Activated CD8-positive, alpha-beta memory T cell treated with anti-CD3 and anti-CD28 coated beads for 24 hours (primary cell): ENCODE measurements around the gene PTPRM.

Experiments
- DNase-seq: peaks from one replicate; pipeline ENCODE4 v3.0.0-alpha.2; 2020

Gene PTPRM

DNA sequence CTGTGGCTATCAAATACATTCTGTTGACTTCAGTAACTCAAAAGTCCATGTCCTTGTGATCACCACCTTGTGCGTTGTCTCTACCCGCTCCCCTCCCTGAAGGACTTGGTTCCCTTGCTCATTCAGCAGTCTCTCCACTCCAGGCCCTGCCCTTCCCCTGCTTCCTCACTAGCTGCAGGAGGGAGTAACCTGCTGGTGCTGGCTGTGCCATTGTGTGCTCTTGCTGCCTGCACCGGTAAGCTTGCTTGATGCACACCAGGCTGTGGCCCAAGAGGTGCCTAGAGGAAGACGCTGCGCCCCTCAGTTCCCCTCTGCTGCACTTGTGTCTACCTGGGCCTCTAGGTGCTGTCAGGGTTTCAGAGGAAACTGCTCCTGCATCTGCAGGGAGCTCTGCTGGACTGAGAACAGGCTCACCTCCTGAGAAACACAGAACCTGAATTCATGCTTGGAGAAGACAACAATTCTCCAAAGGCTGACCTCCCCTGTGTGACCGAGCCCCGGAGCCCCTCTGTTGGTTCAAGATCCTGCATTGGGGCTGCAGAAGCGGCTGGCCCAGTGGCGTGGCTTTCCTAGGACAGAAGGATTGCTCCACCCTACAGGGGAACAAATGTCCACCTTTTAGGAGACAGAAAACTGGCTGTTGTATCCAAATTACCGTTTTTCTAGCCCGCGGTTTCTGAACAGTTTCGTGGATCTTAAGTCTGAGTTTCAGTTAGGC is 33.6 kb downstream of the PTPRM start:
- DNase-seq = no peak

DNA sequence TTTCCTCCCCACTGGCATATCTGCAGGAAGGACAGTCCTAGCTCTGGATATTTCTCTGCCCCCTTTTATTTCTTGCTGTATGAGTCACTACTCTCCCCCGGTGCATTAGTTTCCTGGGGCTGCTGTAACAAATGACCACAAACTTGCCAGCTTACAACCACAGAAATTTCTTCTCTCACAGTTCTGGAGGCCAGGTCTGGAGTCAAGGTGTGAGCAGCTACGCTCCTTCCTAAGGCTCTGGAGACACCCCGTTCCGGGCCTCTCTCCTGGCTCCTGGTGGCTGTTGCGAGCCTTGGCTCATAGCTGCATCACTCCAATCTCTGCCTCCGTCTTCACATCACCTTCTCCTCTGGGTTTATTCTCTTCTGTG is 34.1 kb downstream of the PTPRM start:
- no peak for DNase-seq

DNA sequence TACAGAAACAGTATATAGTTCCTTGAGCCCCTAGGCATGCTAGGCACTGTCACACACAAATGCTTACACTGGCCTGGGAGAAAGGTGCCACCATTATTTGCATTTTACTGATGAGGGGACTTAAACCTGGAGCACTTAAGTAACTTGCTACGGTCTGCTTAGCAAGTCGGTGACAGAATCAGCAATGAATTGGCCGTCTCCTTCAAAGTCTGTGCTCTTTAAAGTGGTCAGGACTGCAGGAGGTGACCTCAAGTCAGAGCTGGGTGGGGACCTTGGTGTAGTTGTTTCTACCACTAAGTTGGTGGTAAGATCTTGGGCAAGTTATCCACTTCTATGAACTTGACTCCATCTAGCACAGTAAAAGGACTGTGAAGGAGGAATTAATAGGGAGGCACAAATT is 34.8 kb downstream of the PTPRM start:
- no peak for DNase-seq

DNA sequence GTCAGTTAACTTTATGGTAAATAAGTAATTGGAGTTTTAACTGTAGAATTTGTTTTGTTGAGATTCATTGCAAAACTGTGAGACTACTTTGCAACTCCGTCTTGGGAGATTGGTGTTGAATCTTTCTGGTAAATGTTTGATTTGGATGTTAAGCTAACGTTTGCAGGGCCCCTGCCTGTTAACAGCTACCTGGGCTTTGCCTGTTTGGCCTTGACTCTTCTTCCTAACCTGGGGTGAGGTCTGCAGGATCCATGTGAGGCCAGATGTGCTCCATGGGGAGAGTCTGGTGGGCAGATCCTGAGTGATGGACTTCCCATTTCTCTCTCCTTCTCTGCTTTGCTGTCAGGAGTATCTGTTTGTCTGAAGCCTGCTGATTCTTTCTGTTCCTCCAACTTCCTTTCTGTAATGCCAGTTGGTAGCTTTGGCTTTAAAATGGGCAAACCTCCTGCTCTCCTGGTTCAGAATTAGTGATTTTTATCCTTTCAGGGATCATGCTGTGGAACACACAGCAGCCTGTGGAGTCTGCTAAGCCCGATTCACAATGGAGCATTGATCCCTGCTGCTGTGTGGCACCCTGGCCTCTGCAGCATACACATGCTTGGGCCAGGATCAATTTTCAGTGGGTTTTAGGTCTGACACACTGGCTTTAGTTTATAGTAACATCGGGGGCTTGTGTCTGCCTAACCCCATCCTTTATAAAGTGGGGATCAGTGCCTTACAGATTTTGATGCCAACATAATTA is 36.3 kb downstream of the PTPRM start:
- no peak for DNase-seq

DNA sequence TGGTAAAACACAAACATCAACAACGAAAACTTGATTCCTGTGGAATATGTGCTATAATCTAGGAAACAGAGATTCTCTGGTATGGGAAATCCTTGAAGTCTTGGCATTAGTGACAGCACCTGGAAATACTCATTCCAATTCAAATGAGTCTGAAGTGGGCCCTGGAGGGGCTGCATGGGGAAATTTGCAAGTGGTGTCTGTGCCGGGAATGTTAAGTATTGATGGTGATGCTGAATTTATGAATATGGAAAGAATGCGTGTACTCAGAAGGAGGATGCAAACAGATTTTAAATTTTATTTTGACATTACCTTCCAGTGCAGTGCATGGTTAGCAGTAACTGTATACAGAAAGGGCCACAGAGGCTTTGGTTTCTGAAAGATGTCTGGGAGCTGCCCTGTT is 37.2 kb downstream of the PTPRM start:
- no peak for DNase-seq

DNA sequence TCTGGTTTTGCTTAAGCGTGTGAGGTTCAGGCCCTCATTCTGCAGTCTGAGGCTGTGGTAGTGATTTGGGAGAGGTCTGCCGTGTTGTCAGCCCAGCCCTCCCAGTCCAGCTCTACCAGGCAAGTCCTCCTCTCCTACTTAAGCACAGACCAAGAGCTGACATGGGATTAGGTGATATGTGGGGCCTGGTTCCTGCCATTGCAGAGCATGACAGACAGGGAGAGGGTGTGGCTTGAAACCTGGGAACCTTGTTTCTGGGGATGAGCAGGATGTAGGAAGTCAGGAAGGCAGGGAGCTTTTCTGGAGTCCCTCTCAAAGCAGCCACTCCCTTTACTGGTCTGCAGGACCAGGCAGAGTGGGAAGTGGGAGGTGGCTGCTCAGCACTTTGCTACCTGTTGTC is 38.6 kb downstream of the PTPRM start:
- DNase-seq = no peak

DNA sequence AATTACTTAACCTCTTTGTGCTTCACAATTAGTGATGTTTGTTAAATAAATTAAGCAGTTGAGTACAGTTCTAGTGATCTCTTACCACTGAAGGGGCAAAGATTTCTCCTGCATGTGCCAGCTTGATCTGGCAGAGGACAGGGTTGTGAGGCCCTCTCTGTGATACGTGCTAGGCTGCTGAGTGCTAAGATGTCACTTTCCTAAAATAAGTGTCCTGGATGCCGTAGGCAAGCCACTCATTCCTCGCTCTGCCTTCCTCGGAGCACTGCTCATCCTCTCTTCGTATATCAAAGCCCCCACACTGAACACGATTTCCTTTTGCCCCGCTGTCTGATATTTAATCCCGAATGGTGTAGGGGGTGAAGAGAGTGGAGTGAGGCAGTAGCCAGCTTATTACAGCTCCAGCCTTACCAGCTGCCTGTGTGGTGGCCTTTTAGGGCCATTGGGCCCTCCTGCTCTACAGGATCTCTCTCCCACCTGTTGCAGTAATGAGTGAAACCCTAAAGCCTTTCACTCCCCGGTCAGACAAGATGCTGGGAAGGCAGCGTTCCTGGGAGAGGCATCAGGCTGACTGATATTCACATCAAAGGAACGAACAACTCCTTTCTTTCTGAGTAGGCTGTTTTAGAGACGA is 40.5 kb downstream of the PTPRM start:
- no peak for DNase-seq

DNA sequence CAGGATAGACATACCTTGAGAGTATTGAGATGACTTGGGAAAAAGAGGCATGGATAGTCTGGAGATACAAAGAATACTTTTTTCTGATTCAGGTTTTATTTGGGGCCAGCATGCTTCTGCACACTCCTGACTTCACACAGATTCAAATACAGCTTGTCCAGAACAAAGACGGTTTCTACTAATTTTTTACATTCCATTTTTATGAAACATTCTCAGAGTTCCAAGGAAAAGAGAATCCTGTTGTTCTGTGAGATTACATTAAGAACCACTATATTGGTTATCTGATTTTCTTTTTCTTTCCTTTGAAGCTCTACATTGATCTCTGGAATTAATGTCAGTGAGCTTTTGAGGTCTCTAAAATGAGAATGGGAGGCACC is 41.0 kb downstream of the PTPRM start:
- DNase-seq = no peak

DNA sequence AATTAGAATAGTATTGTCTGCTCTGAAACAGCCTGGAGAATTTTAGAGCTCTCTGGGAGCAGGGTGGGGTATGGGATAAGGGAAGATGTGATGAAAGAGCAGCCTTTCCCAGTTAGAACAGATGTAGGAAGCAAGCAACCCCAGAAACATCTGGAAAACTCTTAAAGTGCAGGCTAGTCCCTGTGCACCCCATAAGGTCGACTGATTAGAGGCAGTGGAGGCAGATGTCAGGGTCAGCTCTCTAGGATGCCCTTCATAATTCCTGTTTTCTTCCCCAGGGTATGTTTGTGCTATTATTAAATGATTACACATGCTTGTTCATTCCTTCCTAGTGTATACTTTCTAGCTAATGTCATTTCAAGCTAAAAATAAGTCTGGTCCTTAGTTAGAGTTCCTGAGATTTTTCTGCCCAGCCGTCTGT is 41.7 kb downstream of the PTPRM start:
- DNase-seq = no peak

DNA sequence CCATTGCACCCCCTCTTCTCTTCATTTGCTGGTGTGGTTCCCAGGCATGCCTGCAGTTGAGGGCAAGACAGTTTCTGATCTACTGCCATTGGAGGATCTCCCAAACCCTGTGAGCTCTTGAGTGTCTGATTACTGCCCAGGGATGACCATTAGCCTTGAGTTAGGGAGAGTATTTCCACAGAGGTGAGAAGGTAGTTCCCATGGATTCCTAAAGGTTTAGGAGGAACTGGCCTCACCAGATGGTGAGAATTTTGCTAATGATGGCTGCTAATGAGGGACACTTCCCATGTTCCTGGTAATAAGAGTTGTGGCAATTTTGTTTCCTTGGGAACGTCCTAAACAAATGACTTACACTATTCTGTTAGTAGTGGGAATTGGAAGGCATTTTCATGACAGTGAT is 42.5 kb downstream of the PTPRM start:
- DNase-seq = no peak

DNA sequence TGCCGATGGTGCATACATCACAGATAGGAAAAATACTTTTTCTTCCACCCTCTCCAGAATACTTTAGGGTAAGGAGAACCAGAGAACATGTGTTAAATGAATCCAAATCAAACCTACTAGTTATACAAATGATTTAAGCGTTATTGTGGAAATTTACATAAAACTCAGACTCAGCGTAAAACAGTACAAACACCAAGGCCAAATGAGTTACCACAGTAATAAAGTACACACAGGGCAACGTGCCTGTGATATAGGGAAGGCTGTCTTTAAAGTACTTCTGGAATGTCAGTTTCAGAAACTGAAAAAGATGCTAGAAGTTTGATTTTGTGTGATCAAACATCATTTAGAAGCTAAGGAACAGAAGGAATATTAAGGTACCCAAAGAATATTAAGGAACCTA is 46.9 kb downstream of the PTPRM start:
- DNase-seq = no peak

DNA sequence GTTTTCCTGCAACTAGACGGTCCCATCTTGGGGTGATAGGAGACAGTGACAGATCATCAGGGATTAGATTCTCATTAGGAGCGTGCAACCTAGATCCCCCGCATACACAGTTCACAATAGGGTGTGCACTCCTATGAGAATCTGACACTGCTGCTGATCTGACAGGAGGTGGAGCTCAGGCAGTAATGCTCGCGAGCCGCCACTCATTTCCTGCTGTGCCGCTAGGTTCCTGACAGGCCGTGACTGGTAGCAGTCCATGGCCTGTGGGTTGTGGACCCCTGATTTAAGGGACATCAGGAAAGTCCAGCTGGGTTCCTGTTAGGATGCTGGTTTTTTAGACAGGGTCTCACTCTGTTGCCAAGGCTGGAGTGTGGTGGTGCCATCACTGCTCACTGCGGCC is 48.7 kb downstream of the PTPRM start:
- no peak for DNase-seq

DNA sequence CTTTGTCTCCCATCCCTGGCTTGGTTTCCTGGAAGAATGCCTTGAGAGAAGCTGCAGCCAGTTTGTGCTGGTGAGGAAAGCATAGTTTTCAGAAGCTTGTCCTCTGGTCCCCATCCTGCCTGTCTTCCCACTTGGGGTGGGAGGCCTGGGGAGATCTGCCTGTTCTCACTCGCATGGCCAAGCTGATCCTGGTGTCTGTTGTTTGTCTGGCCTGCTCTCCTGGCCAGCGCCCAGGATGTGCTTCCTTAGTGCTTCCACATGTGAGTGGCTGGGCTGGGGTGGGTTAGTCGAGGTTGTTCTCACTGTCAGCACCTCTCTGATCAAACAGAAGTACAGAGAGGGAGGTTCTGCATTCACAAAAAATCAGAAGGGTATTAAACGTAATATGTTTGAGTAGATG is 49.5 kb downstream of the PTPRM start:
- no peak for DNase-seq

DNA sequence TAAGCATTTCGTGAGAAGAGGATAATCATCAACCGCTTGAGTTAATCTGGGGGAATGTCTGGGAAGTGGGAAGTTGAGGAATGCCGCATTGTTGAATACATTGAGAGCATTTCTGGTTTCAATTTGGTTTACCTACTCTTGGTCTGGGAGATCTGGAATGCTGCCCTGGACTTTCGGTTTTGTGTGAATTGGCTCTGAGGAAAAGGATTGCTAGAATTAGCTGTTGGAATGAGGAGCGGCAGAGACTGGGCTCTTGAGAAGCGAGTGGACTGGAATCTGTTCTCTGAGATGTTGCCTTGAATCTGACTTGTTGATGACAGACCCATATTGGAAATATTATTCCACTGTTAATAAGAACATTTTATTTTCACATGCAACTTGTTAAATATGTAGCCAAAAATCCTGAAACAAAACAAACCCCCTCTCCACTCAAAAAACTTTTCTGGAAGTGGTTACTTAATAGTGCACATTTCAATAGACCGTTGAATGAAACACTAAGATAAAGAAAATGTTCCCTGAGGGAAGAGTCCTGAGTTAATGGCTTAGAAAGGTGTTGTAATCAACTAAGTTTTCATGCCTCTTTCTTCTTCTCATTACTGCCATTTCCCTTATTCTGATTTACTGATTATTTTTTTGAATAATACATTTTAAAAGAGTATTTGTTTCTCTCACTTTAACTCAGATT is 50.8 kb downstream of the PTPRM start:
- DNase-seq = no peak

DNA sequence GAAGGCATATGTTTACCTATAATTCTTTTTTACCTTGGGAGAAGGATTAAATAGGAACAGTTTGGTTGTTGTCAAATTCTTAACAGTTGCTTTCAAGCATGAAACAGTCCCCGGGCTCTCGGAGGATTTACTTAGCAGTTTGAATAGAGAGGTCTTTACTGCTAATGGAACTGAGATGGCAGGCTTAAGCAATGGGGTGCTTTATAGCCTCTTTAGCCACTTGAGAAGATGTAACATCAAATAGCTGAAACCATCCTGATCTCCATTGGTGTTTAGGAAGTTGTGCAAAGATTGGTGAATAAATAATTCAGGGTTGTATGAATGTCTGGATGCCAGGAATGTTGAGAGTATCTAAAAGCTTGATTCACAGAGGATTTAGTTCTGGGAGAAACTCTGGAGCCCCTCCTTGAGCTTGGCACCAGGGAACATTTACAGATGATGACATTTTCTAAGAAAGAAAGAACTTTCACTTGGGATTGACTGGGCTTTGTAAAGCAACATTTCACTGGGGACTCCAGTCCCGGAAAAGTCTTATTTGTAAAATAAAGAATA is 51.9 kb downstream of the PTPRM start:
- no peak for DNase-seq

DNA sequence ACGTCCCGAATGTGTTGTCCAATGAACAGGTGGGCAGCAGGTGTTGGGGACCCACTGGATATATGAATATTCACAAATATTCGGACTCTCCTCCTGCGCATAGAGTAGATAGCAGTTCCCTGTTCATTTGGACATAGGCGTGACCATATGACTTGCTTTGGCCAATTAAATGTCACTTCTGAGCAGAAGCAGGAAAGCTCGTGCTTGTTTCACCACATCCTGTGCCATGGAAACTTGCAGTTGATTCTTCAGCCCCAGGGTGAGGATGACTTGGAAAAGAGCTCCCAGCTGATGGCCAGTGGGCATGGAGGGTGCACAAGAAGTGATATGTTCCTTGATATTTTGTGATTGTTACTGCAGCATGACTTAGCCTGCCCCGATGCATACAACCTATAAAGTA is 52.6 kb downstream of the PTPRM start:
- DNase-seq = no peak

DNA sequence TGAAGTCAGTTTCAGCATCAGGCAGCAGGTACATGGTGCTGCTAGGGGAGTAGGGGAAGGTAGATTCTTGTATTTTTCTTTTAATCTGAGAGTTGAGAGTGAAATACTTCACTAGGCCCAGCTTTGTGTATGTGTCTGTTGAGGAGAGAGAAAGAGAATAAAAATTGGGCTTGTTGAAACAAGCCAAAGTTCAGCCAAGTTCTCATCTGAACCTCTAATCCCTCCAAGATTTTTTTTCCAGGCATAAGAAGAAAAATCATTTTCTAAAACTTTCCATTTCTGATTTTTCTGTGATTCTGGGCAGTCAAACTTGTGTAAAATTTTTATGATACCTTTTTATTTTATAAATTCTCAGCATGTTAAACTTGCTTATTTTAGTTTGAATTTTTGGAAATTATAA is 55.6 kb downstream of the PTPRM start:
- DNase-seq = no peak

DNA sequence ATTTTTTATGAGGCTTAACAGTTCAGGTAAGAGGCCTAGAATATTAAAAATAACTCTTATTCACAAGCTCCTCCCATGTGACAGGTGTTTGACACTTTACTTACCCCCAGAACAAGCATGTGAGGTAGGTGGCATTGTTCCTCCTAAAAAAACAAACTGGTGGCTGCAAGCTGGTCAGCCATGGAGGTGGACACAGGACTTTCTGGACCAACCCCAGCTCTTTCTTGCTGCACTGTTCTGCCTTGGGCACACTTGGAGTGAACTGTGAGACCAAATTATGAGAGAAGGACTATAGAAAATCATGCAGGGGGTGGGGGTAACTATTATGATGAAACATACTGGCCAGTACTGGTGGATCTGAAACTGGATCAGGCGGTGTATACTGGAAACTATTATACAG is 56.6 kb downstream of the PTPRM start:
- DNase-seq = no peak

DNA sequence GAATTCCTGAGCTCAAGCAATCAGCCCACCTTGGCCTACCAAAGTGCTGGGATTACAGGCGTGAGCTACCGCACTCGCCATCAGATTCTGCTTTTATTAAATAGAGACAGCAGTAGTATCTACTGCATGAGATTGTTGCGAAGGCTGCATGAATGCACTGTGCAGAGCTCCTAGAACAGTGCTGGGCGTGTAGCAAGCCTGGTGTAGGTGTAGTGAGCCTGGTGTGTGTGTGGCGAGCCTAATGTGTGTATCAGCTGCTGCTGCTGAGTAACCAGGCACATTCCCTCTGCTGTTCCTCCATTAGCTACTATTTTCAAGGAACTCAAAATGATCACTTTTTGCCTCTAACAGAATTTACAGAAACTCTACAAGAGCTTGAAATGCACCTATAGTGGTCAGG is 57.6 kb downstream of the PTPRM start:
- DNase-seq = no peak

DNA sequence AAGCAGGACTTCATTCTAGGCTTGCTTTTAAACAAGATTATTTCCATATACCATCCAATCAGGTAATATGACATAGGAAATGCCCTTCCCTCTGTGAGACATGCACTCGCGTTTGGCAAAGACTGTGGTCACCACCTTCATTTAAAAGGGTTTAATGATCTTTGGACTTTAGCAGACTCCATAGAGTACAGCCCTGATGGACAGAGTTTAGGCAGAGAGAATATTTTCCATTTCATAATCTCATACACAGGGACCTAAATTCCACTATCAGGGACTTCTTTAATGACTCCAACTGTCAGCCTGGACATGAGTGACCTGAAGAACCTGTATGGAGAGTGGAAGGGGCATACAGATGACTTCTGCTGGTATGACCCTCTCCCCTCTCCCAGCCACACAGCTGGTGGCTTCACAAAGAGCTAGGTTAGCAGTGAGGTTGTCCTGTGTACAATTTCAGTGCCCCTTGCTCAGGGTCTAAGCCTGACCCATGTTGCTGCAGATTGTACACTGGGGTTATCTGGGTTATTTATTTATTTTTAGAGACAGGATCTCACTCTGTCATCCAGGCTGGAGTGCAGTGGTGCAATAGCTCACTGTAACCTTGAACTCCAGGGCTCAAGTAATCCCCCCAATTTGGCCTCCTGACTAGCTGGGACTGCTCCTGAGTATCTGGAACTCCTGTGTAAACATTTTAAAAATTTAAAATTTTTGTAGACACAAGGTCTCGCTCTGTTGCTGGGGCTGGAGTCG is 59.2 kb downstream of the PTPRM start:
- no peak for DNase-seq

DNA sequence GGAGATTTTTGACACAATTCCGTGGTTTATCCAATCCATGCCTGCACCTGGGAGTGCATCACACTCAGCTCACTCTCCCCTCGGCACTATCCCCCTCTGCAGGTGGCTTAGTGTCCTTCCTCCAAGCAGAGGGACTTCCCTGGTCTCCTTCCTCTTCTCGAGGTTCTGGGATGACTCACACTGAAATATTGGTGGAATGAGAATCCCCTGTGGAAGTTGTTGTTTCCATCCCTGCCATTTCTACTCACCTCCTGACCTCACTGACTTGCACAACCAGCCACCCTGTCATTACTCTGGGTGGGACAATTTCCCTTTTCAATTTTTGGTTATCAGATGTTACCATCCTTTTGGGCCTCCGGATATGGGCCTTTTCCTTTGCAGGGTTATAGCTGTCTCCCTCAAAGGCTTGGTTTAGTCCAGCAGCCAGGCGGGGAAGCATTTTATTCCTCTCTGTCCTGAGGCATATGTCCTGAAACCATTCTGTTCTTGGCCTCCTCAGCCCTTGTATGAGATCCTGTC is 59.9 kb downstream of the PTPRM start:
- no peak for DNase-seq

DNA sequence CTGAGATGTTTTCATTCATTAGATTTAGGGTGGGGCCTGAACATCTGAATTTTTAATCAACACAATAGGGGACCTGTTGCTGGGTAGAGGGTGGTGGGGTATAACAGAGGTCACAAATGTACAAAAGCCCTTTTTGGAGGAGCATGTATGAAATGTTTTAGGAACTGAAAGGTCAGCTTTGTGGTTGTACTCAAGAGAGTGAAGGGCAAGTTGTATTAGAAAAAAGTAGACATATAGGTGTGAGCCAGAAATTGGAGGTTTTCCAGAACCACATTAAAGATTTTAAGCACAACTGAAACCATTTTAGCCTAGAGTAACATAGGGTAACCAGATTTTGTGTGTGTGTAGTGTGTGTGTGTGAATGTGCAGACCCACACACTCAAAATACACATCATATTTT is 62.3 kb downstream of the PTPRM start:
- no peak for DNase-seq
